ENCODE results near the gene HPD.

The HPD gene

DNA sequence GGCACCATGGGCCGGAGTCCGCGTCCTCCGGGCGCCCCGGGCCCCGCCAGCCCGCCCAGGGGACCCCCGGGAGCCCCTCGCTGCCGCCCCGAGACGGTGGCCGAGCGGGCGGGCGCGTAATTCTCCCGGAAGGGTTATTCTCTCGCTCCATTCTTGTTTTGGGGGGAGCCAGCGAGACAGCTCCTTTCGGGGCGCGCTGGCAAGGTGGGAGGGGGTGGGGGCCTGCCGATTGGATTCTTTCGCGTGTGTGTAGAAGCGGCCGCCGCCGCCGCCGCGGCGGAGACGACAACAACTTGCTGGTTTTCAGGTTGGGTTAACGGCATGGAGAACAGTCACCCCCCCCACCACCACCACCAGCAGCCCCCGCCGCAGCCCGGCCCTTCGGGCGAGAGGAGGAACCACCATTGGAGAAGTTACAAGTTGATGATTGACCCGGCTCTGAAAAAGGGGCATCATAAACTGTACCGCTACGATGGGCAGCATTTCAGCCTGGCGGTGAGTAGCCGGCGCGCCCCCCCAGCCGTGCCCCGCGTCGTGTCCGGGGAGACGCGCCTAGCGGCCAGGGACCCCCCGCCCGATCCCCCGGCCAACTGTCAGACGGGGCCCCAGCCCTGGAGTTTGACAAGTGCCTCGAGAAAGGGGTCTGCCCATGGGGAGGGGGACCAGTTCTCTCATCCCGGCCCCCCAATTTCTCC, 54.1 kb downstream of the HPD start:
- Histone ChIP-seq H3K4me2 (ENCODE audit: low read depth, low read length) (peak overlapping the region; percentile 65; the same call in 1 of the 2 replicates), H3K36me3 (replicated peaks; ENCODE audit: insufficient read depth, low read length) (no peaks in the 10 kb centered on the region), H3F3A (ENCODE audit: insufficient read depth, low read length) (peaks cover 21% of the 10 kb centered on the region), H3K9me2 (replicated peaks; ENCODE audit: insufficient read depth, low read length) (no peaks in the 10 kb centered on the region), H3K79me2 (ENCODE audit: low read length) (peaks cover 58% of the 10 kb centered on the region), H4K20me1 (ENCODE audit: insufficient read depth, low read length) (no peaks in the 10 kb centered on the region), H3K9ac (ENCODE audit: low read length) (peak overlapping the region; percentile 72), H2AFZ (ENCODE audit: low read length) (no peak overlapping the region), H3K27ac (ENCODE audit: low read length) (peak overlapping the region; percentile 42; the same call in 1 of the 2 replicates), H3K27me3 (replicated peaks; ENCODE audit: insufficient read depth, low read length) (no peaks in the 10 kb centered on the region), H3K4me3 (ENCODE audit: low read length) (peak overlapping the region; percentile 71), H3K9me3 (replicated peaks; ENCODE audit: insufficient read depth, low read length) (no peaks in the 10 kb centered on the region), H3K4me1 (ENCODE audit: low read length) (no peaks in the 10 kb centered on the region)
- no peak for DNase-seq
- TF ChIP-seq EZH2phosphoT487 (IDR thresholded peaks at IDR 0.05; ENCODE audit: low read length) (no peak), EZH2 (optimal IDR thresholded peaks at IDR 0.05; ENCODE audit: low read depth, low read length) (no peak)
- TF ChIP-seq, protein P1, sequence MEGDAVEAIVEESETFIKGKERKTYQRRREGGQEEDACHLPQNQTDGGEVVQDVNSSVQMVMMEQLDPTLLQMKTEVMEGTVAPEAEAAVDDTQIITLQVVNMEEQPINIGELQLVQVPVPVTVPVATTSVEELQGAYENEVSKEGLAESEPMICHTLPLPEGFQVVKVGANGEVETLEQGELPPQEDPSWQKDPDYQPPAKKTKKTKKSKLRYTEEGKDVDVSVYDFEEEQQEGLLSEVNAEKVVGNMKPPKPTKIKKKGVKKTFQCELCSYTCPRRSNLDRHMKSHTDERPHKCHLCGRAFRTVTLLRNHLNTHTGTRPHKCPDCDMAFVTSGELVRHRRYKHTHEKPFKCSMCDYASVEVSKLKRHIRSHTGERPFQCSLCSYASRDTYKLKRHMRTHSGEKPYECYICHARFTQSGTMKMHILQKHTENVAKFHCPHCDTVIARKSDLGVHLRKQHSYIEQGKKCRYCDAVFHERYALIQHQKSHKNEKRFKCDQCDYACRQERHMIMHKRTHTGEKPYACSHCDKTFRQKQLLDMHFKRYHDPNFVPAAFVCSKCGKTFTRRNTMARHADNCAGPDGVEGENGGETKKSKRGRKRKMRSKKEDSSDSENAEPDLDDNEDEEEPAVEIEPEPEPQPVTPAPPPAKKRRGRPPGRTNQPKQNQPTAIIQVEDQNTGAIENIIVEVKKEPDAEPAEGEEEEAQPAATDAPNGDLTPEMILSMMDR (IDR thresholded peaks at IDR 0.05; ENCODE audit: low read length), result no peak

DNA sequence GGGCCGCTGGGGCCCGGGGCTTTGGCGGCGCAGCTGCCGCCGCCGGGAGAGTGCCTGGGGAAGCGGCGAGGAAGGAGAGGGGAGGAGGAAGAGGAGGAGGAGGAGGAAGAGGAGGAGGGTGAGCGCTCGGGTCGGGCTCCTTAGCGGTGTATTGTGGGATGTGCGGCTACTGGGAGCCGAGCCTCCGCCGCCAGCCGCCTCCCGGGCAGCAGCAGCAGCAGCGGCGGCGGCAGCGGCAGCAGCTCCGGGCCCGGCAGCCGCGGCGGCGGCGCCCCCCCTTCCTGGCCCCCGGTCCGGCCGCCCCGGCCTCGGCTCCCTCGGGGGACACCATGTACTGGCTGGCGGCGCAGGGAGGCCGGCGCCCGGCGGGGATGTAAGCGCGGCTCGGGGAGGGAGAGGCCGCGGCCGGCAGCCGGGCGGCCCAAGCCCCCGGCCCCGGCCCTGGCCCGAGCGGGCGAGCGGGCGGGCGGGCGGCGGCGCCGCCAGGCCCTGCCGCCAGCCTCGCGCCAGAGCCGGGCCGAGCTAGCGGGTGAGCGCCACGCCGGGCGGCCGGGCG, 54.7 kb downstream of the HPD start, which contains the start of gene SETD1B:
Gene SETD1B, plus strand, starts transcription at position 149 of the 556 bp plus-strand sequence. CDS start 729 bp downstream, outside the sequence.
- Histone ChIP-seq H3F3A (ENCODE audit: insufficient read depth, low read length) (peaks cover 21% of the 10 kb centered on the region), H3K79me2 (ENCODE audit: low read length) (peaks cover 60% of the 10 kb centered on the region), H3K27me3 (replicated peaks; ENCODE audit: insufficient read depth, low read length) (no peaks in the 10 kb centered on the region), H3K4me2 (ENCODE audit: low read depth, low read length) (peak within 1 kb of the TSS; percentile 96; the same call in 1 of the 2 replicates), H3K4me3 (ENCODE audit: low read length) (peak within 1 kb of the TSS; percentile 71), H3K9ac (ENCODE audit: low read length) (peak within 1 kb of the TSS; percentile 97), H2AFZ (ENCODE audit: low read length) (no peak within 1 kb of the TSS), H3K4me1 (ENCODE audit: low read length) (peaks cover under 1% of the 10 kb centered on the region; the same call in 1 of the 2 replicates), H3K27ac (ENCODE audit: low read length) (peak within 1 kb of the TSS; percentile 99), H3K36me3 (replicated peaks; ENCODE audit: insufficient read depth, low read length) (no peaks in the 10 kb centered on the region), H3K9me2 (replicated peaks; ENCODE audit: insufficient read depth, low read length) (no peaks in the 10 kb centered on the region), H3K9me3 (replicated peaks; ENCODE audit: insufficient read depth, low read length) (no peaks in the 10 kb centered on the region), H4K20me1 (ENCODE audit: insufficient read depth, low read length) (no peaks in the 10 kb centered on the region)
- peak; percentile 40 for DNase-seq
- no peak for TF ChIP-seq EZH2 (optimal IDR thresholded peaks at IDR 0.05; ENCODE audit: low read depth, low read length)
- TF ChIP-seq, protein P1 (IDR thresholded peaks at IDR 0.05; ENCODE audit: low read length), result no peak
- no peak for TF ChIP-seq EZH2phosphoT487 (IDR thresholded peaks at IDR 0.05; ENCODE audit: low read length)

DNA sequence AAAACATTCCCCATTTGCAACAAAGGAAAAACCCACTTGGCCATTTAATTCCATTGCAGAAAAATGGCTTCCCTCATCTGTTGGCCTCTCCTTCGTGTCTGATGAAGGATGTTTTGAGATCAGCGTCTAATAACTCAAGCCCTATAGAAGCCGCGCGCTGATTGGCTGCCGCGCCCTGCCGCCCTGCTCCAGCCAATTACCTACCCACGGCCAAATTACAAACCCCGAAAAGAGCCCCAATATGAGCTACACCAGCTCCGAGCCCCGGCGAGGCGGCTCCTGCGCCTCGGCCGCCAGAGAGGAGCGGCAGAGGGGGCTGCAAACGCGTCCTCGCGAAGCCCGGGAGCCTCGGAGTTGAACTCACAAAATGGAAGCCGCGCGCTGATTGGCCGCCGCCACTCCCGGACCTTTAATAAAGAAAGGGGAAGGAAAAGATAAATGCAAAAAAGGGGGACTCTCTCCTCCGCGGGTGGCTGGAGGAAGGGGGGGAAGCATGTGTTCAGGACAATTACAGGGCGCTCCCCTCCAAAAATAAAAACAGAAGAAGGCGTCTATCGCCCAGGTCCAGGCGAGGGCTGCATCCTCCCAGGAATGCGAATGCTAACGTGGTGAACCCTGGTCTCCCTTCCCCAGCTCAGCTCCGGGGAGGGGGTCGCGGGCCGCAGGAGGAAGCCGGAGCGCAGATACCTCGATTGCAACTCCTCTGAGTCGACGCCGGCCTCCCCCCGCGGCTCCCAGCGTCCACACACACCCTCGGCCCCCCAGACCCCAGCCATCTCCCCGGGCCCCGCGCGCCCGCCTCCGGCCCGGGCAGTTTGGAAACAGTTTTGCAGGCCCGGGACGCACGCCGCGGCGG, 55.6 kb downstream of the HPD start:
- DNase-seq, result peak; percentile 84

More for the DNA sequence above, 55.6 kb downstream of the HPD start:
- Histone ChIP-seq H3K9ac (ENCODE audit: low read length) (peak overlapping the region; percentile 97), H3K79me2 (ENCODE audit: low read length) (peaks cover 64% of the 10 kb centered on the region), H4K20me1 (ENCODE audit: insufficient read depth, low read length) (no peaks in the 10 kb centered on the region), H3K36me3 (replicated peaks; ENCODE audit: insufficient read depth, low read length) (no peaks in the 10 kb centered on the region), H2AFZ (ENCODE audit: low read length) (no peak overlapping the region), H3F3A (ENCODE audit: insufficient read depth, low read length) (peaks cover 21% of the 10 kb centered on the region), H3K9me3 (replicated peaks; ENCODE audit: insufficient read depth, low read length) (no peaks in the 10 kb centered on the region), H3K4me3 (ENCODE audit: low read length) (peak overlapping the region; percentile 67), H3K27me3 (replicated peaks; ENCODE audit: insufficient read depth, low read length) (no peaks in the 10 kb centered on the region), H3K27ac (ENCODE audit: low read length) (peak overlapping the region; percentile 99), H3K4me1 (ENCODE audit: low read length) (peaks cover 7% of the 10 kb centered on the region; the same call in 1 of the 2 replicates), H3K4me2 (ENCODE audit: low read depth, low read length) (peak overlapping the region; percentile 96), H3K9me2 (replicated peaks; ENCODE audit: insufficient read depth, low read length) (no peaks in the 10 kb centered on the region)
- TF ChIP-seq, protein P1 (IDR thresholded peaks at IDR 0.05; ENCODE audit: low read length), result no peak
